GM18873 (cell line): ENCODE data around the gene MAN1A1.

Experiments
- ATAC-seq: cut with Tn5 transposase; IDR thresholded peaks from one replicate; pipeline ENCODE4 v1.9.1; 2021; ENCODE audit warnings: mild to moderate bottlenecking, moderate library complexity, moderate number of reproducible peaks; ENCODE audit not compliant: unreplicated experiment, low FRiP score

Gene MAN1A1

DNA sequence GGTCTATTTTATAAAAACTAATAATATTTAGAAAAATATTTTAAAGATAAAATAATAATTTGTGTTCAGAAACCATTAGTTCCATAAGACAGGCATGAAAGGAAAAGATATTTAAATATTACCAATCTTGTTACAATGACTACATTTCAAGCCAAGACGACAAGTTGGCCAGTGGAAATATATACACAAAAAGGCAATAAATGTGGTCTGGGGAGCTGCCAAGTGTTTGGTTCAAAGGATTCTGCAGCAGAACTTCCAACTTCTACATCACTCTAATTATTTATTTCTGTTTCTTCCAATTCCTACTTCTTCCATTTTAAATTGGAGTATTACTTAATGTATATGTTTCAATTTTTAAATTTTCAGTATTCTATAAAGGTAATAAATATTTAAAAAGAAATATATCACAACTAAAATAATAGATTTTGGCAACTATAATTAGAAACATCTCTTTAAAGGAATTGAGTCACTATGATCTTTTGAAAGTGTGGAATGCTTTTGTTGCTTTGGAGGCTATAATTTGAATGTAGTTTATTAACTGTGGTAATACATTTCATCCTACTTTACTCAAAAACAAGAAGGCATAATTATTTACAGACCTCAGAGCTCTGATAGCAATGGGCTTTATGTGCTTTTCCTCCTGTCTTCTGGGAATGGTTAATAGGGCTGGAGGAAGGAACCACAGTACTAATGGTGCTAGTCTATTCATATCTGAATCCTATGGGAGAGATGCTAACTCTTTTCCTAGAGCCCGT is 141.4 kb downstream of the MAN1A1 start:
- no peak for ATAC-seq

DNA sequence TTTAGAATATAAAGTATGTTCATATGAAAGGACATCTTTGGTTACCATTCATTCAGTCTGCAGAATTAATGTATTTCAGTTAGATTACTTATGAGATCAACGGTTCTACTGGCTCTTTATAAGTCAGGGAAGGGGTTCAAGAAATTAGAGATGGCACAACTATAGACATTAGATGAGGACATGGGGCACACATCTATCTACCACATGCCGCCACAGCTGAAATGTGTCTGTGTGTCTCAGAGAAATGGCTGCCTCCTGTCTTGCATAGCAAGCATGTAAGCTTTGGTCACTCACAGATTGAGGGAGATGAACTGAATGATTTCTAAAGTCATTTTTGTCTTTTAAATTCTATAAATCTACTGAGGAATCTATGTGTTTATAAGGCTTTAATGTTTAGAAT is 142.2 kb downstream of the MAN1A1 start:
- no peak for ATAC-seq

DNA sequence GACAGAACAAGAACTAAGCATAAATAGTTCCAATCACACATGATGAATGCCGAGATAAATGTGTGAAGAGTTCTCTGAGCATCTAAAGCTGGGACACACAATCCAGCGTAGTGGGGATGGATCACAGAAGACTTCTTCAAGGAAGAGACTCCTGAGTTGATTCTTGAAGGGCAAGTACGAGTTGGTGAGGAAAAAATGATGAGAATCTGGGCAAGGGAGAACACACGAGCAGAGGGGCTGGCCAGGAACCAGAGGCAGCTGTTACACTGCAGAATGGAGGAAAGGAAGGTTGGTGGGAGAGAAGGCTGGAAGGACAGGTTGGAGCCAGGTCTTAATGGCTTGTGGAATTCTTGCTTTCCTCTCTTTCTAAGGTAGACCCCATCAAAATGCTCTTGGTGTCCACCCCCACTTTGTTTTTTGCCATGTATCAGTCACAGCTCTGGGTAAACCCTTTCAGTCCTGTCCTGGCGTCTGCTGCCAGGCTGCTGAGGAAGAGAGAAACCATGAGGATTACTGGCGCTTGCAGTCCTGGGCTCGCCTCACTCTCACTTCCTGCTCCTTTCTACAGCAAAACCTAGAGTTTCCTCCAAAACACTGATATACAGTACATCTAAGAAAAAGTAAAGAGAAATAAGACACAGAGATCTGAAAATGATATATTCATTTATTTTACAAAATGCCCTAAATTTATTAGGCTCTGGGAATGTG is 143.5 kb downstream of the MAN1A1 start:
- peak; percentile 77 for ATAC-seq

DNA sequence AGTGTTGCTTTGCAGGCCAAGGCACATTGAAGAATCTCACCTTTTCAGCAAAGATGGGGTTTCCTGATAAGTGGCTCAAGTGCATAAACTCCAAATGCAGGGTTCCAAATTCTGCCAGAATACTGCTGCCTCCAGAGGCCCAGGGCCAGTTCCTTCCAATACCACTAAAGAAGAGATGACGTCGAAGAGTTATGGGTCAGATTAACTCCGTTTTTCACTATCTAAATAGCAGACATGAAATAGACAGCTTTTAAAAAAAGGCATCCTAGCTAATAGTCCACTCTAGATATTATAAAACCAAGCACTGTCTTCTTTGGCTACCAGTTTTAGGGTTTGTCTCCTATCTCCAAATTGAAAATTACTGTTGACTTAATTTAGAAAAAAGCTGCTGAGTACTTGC is 144.8 kb downstream of the MAN1A1 start:
- no peak for ATAC-seq

DNA sequence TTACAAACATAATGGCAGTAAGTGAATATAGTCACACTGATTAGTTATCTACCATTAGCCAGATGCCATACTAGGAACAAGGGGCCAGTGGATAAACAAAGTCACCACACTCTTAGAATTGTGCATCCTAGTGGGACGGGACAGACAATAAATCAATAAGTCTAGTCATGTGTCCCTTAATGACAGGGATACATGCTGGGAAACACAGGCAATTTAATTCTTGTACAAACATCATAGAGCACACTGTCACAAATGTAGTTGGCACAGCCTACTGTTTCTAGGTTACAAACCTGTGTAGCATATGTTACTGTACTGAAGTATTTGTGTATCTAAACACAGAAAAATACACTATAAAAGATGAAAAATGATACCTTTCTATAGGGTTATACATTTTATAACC is 148.1 kb downstream of the MAN1A1 start:
- no peak for ATAC-seq

DNA sequence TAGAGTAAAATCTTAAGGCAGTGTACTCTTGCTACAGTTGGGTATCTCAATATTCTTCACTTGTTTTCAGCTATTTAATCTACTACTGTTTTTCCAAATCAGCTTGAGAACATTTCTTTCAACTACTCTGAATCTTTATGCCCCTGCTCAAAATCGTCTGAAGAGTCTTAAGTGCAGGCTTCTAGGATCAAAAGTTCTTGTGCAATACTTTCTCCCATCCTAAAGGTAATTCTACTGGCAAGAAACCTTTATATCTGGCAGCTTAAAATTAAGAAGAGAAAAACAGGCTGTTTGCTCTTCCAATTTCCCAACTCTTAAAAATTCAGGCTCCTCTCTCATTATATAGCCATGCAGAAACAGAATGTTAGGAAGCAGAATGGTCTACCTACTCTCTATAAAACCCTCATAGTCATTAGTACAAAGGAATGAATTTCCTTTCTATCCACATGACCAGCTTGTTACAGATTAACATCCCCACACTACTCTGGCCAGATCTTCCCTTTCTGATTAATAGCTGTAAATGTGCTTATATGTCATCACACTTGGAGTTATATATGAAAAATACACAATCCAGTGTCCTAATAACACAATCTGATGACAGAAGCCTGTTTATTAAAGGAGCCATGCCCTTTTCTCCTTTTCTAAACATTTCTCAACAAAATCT is 148.9 kb downstream of the MAN1A1 start:
- no peak for ATAC-seq

DNA sequence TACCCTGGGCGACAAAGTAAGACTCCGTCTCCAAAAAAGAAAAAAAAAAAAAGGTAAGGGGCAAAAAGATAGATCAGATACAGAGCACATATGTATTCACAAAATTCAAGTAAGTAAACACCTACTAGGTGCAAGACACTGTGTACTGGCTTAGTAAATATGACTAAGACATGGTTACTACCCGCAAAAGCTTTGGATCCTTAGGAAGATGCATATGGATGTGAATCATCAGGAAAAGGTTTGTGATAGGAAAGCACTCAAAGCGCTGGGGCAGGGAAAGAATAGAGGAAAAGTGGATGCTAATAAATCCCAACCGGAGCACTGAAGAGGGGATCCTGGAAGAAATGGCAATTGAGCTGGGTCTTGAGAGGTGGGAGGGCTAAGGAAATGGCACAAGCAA is 152.3 kb downstream of the MAN1A1 start:
- ATAC-seq, result no peak

DNA sequence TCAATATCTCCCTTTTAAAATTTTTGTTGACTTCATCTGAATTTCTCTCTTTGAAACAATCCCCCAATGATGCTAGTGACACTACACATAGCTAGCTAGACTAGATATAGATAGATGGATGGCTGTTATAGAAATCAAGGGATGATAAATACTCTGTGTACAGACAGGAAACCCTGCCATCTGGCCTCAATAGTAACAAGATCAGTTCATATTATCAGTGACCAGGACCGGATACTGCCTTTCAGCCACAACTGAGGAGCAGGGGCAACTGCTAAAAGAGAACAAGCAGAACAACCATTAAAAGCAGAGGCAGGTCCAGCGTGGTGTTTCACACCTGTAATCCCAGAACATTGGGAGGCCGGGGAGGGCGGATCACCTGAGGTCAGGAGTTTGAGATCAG is 152.8 kb downstream of the MAN1A1 start:
- no peak for ATAC-seq

DNA sequence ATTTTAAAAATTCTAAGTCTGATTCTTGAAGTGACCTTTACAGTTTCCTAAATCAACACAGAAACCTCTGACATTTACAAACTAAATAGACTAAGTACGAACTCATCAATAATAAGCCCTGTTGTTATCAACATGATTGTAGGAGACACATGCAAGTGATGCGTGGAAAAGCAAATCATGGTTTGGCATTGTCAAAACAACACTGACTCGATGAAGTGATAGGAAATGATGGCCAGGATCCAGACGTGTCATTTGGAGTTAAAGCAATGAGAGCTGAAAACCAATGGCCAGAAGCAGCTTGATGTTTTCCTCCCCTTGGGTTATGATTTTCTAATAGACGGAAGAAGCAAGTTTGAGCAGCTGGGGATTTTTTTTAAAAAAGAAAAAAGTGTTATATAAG is 153.7 kb downstream of the MAN1A1 start:
- no peak for ATAC-seq

DNA sequence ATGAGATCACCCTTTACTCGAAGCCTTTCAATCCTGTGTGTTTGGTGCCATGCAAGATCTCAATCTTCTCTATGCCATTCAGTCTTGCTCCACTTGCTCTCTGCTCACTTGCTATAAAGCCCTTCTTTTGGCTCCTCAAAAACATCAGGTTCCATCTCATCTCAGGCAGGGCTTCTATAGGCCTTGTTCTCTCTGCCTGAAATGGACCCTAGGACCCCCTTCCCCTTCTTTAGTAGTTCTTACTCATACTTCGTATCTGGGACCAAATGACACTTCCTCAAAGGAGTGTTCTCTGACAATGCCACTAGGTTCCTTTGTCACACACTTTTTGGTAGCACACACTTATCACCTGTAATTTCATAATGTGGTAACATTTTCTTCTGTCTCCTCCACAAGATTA is 154.4 kb downstream of the MAN1A1 start:
- ATAC-seq, result no peak

DNA sequence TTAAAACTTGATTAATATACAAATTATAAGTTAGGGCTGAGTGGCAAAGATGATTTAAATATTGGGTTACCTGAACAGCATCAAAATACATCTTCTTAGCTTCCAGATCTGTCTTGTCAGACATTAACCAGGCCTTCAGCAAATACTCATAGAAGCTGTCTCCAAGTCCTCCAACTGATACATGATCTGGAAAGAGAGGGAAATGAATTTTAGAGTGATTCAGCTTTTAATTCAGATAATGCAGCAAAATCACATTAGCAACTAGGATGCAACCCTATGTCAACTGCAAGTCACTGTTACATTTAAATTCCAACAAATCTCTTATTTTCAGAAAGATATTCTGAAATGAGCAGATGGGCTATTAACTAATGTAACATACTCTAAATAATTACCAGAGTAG is 155.9 kb downstream of the MAN1A1 start:
- no peak for ATAC-seq

DNA sequence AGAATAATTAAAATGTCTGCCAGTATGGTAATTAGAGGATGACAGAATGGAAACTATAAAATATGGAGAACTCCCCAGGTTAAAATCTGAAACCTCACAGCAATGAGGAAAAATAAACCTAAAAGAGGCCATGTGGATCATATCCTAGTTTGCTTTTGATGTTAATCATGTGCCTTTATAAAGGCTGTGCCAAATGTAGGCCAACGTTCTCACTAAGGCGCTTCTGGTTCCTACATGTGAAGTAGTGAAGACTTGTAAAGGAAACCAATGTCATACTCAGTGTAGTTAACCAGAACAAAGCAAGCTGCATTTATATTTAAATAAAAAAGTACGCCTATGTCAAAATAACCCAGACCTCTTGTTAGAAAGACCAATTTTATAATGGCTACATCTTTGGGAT is 157.4 kb downstream of the MAN1A1 start:
- ATAC-seq, result no peak

DNA sequence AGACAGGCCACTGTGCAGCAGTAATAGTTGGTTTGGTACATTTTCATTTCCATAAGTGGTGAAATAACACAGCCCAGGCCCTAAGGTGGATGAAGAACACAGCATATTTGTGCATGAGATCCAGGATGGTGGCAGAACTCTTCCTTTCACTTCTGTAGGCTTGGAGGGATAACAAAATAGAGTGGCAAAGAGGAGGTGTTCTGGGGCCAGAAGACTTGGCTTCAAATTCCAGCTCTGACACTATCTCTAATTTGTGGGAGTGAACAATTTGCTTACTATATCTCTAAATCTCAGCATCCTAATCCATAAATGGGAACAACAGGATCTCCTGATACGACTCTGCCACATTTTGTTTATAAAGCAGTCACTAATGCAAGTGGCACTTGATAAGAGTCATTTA is 159.4 kb downstream of the MAN1A1 start:
- no peak for ATAC-seq

DNA sequence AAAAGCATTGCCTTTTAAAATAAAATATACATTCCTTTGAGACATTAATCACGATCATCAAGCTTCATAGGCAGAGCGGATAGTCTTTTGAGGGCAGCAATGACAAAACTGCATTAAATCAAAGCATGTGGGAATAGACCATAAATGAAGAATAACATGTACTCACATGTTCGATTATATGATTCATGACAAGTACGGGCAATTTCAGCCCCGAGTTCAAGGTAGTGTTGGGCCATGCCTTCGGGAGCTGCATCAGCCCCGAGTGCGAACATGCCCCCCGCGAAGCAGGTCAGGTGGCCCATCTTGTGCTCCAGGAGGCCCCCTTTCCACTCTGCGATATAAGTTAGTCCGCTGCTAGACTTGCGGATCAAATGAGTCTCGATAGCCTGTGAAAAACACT is 160.1 kb downstream of the MAN1A1 start:
- ATAC-seq, result no peak

DNA sequence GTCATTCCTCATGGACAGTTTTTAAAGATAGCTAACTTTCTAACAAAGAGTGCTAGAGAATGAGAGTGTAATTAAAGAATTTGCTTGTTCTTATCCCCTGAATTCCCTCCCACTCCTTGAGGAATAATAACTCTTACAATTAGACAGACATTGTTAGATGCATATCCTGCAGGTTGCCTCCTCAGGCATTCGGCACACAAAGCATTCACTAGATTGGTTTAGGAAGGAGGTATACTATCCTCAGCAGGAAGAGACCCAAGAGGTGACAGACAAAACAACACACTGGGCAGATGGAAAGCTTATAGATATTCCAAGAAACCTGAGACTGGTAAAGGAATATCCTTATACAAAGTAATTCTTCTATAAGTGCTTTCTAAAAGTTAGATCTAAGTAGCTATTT is 162.0 kb downstream of the MAN1A1 start:
- no peak for ATAC-seq

DNA sequence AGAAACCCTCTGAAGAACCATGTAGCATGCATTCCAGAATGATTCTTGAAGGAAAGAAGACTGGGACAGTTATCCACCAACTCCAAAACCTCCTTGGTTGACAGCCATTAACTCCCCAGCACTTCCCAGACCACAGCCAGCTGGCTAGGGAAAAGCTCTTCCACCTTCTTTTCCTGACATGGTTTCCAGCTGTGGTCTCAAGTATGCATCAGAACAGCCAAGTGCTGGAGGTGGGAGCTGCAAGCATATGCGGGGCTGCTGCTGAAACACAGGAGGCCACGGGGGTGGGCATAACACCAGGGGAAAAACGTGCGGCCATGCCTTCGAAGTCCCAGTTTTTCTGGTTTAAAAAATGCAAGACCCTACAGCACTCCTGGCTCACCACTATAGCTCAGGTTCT is 163.1 kb downstream of the MAN1A1 start:
- no peak for ATAC-seq

DNA sequence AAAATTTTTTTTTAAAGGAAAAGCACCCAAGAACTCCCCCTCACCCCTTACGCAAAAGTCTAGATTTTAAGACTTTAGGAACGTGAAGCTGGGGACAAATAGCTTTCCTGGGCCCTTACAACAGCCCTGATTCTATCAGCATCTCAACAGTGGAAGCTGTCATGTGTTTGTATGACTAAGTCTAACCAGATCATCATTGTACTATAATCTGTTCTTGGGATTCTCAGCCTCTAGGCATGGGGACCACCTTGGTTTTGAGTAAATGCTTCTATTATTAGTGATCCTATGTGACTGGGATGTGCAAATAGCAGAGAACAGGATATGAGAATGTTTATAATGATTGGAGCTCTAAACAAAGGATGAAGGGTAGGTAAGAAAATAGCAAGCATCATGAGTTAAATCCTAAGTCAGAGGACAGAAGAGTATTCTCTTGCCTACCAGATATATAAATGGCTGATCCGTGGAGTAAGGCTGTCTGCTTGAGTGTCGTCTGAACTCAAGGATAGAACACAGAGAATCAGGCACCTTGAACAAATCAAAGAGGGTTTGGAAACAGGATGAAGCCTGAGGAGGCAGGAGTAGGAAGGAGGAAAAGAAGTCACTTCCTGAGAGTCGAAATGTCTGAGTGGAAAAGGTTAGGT is 165.4 kb downstream of the MAN1A1 start:
- ATAC-seq, result no peak

DNA sequence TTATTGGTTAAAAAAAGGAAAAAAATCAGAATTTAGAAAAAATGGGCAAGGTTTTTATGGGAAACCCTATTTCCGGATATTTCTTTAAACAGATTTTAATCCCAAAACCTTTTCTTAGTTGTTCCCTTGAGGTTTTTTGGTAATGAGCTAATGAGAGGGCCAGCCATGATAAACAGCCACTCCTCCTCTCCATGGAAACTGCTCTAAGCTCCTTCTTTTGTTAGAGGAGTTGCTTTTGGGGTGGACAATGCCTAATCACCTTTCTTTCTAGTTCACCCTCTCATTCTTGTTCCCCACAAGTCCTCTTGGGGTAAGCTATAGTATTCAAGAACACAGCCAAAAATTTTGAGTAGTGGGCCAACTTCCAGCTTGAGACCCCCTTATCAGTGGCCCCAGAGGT is 166.1 kb downstream of the MAN1A1 start:
- no peak for ATAC-seq

DNA sequence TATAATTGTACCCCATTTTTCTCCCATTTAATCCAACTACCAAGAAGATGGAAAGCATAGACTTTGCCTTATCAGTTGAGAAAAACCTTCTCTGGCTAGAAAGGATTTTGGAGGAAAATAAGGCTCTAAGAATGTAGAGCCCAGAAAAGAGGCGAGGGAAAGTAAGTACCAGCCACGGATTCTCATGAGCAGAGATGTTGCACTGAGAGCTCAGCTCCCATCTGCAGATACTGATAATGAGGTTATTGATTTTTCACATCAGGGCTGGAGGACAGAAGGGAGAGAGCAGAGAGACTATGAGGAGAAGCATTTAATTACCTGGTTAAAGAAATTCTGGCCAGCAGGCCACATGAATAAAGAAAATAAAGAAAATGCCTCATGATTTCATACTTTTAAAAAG is 166.7 kb downstream of the MAN1A1 start:
- no peak for ATAC-seq

DNA sequence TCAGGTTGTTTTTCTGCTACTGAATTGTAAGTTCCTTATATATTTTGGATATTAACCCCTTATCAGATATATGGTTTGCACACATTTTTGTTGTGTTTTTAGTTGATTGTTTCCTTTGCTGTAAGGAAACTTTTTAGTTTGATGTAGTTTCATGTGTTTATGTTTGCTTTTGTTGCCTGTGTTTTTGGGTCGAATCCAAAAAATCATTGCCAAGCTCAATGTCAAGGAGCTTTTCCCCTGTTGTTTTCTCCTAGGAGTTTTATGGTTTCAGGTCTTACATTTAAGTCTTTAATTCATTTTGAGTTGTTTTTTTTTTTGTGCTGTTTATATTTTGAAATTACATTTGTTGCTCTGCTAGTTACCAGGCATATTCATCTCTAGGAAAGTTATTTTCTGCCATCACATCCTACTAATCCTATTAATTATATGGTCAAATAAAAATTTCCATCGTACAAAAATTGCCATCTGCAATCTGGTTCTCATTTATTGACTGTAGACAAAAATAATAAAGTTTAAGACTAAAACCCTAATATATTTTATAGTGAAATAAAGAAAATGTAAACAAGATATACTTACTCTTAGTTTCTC is 167.3 kb downstream of the MAN1A1 start:
- ATAC-seq, result no peak

DNA sequence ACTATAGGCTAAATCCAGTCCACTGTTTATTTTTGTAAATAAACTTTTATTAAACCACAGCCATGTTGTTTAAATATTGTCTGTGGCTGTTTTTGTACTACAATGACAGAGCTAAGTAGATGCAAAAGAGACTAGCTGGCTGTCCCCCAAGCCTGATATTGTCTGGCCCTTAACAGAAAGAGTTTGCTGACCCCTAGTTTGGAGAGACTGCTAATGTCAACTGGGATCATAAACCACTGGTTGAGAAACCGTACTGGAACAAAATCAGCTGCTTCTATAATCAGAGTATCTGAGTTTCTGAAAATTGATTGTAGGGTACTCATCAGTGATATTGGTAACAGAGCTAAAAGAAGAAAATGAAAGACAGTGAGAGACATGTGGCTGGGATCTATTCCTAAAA is 168.5 kb downstream of the MAN1A1 start:
- ATAC-seq, result no peak
